Erythroblast (primary cell): ENCODE data around the gene PLEKHG5.

Experiments
- GATA1 ChIP-seq: IDR thresholded peaks from 2 replicates; pipeline ENCODE4 v1.6.1; 2011; ENCODE audit warnings: low read depth, mild to moderate bottlenecking, control low read depth, low read length, moderate library complexity
- POLR2A ChIP-seq: IDR thresholded peaks from 2 replicates; pipeline ENCODE4 v1.6.1; 2011; ENCODE audit warnings: mild to moderate bottlenecking, low read length

DNA sequence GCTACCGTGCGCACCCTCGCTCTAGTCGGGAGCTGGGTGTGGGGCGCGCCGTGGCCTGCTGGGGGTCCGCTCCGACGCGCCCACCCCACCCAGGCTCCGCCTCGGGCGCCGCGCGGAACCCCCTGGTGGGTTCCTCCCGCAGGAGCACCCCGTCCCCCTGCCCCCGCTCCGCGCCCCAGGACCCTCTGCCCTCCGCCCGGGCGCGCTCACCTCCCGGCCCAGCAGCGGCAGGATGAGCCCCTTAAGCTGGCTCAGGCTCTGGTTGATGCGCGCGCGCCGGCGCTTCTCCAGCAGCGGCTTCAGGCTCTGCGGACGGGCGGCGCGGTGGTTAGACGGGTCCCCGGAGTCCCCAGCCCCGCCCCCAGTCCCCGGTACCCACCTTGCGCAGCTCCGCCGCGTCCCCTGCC, 72.1 kb downstream of the PLEKHG5 start:
- TF ChIP-seq POLR2A (no peak), GATA1 (no peak)
